ENCODE data around the gene FSTL5.
A peak's percentile ranks its signal among the peaks of the same experiment; 100 is the strongest.

Gene FSTL5

DNA sequence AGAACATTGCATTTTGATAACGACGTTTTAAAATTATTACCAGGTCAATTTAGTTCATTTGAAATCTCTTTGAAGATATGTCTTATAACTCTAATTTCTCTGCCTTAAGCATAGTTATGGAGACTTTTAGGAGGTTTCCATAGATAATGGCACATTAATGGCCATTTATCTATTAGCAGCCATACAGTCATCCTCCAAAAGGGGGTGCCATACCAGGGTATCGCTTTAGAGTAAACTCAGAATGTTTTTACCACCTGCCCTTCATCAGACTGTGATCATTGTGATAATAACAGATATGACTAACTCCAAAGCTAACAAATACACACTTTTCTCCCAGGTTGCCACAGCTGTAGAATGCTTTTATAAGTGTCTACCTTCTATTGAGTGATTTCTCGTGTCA lies 461.5 kb downstream of the FSTL5 start:
- no peak for DNase-seq

DNA sequence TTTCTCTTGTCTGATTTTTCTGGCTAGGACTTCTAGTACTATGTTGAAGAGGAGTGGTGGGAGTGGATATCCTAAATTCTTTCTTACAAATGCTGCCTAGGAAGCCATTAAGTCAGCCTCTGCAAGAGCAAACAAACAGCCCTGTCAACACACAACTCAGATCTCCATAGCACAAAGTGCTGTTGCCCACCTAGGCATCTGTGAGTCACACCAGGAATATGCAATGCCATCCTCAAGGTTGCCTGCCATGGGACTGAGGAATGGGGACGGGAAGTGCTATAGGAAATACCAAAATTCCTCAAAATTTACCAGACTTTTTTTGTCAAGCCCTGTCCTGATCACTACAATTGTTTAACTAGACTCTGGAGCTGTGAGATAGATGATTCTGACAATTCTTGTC lies 466.9 kb downstream of the FSTL5 start:
- no peak for DNase-seq

DNA sequence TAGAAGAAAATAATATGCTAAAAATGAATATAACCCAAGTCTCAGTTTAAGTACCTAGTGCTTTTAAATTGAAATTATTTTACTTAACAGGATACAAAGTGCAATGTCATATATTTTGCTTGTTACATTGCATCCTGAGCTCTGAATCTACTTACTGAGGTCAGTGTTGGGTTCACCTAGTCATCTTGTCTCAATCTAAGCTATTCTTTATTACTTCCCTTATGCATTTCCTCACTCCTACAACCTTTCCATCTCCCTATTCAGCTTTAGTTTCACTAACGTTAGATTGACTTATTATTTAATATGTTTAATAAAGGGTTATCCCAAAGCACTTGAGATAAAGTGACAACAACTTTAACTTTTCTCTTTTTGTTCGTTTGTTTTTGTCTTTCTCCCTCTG lies 483.7 kb downstream of the FSTL5 start:
- DNase-seq, result no peak

DNA sequence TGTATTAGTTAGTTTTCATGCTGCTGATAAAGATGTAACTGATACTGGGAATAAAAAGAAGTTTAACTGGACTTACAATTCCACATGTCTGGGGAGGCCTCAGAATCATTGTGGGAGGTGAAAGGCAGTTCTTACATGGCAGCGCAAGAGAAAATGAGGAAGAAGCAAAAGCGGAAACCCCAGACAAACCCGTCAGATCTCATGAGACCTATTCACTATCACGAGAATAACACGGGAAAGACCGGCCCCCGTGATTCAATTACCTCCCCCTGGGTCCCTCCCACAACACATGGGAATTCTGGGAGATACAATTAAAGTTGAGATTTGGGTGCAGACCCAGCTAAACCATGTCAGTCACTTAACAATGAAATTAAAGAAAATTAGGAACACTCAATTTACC lies 499.1 kb downstream of the FSTL5 start:
- DNase-seq, result peak in 1 of 2 donors; percentile 1

DNA sequence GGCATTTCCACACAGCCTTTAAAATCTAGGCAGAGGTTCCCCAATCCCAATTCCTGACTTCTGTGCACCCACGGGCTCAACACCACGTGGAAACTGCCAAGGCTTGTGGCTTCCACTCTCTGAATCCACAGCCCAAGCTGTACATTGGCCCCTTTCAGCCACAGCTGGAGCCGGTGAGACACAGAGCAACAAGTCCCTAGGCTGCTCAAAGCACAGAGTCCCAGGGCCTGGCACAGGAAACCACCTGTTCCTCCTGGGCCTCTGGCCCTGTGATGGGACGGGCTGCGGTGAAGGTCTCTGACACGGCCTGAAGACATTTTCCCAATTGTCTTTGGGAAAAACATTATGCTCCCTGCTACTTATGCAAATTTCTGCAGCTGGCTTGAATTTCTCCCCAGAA lies 500.0 kb downstream of the FSTL5 start:
- DNase-seq, result no peak

DNA sequence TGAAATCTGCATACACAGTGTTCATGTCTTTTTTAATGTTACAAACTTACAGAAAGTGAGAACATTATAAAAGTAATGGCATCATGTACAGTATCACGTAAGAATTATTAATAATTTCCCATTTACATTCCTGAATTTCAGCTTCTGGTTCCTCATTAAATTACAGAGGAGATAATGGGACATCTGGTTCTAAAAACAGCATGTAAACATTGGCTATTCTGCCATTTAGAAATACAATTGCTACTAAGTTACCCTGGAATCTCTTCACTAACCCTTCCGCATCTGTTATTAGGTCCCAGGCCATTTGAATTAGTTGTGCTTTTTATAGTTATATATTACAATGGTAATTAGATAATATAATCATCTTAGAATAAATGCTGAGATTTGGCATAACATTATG lies 505.1 kb downstream of the FSTL5 start:
- DNase-seq, result no peak

DNA sequence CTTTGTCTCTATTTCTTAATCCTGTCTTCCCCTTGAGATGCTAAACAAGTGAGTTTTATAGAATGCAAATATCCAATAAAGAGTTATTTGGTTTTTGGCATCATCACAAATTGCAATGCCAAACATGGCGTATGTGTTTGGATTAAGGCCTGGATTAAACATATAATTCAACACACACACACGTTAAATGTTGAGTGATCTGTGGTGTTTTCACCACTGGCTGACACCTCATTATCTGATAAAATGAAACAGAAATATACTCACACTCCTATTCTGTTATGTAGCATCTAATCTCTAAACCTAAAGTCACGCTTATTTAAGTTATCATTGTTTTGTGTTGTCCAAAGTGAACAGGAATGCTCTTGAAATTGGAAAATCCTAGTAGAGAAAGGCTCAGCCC lies 506.2 kb downstream of the FSTL5 start:
- no peak for DNase-seq

DNA sequence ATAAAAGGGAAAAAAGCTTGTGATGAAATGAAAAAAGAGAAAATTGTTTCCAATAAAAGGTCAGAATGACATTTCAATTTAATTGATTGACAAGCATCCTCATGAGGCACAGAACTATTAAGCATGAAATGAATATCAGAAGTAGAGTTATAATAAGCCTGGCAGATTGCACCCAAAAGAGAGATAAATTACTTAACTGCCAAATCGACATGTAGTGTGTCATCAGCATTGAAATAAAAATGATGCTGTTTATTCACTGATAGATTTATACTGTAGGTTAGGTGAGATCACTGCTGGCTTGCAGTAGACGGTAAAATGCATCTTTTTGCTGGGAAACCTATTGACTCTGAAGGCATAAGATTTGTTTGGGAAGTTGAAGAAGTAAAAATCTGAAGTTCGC lies 507.2 kb downstream of the FSTL5 start:
- DNase-seq, result no peak

DNA sequence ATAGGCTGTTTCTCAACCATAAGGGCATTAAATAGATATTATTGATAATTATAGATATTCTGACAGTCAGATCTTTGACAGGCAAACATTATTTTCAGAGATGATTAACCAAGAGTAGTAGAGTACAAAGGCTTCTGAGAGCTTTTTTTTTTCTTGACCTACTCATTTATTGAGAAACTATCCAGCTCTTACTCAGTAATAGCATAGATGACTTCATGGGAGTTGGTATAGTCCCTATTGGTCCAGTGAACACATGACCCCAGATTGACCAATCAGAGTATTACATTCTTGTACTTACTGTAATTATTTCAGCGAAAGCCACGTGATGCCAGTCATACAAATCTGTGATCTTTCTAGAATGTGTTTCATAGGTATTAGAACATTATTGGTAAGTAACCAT lies 508.7 kb downstream of the FSTL5 start:
- peak in 1 of 2 donors; percentile 13 for DNase-seq

DNA sequence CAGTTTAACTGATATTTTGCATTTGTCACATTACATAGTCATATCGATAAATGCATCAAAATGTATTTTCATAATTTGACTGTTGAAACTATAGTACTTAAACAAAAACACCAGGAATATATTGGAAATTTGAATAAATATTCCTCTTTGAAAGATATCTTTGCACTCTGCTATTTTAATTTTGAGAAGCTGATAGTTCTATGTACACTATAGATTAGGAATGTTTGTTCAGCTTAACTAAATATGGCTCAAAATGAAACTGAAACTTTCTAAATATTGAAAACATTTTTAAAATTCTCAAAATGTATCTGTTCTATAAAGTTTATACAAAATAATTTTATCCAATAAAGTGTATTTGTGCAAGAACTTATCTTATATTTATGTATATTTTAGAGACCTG lies 510.1 kb downstream of the FSTL5 start:
- DNase-seq, result no peak

DNA sequence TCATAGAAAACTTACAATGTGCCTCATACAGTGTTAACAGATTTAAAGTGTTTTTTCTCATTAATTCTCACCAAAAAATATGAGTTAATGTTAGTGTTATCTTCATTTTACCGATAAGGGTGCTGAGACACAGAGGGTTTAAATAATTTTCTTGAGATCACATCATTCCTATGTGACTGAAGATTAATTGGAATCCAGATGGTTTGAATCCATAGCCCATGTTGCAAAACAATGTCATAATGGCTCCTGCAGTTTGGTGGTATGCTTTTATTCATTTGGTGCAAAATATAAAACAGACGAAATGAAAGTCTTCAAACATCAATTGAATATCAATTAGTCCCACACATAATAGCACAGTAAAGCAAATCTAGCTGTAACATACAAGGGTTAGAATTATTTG lies 512.2 kb downstream of the FSTL5 start:
- DNase-seq, result no peak

DNA sequence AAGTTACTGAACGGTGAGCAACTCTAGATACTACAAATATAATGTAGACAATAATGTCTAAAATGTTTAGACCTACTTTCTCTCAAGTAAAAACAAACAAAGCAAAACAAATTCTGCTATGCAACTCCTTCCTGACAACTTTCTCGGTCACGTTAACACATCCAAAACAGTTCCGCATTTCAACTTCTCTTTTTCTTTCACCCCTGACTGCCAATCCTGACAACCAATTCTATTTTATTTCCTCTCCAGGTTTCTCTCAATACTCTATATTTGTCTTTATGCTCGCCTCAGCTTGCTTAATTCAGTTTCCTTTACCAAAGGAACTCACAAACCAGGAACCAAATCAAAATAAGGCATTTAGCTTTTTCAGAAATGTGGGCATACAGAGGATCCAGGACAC lies 513.0 kb downstream of the FSTL5 start:
- DNase-seq, result peak; percentile 68 to 90

DNA sequence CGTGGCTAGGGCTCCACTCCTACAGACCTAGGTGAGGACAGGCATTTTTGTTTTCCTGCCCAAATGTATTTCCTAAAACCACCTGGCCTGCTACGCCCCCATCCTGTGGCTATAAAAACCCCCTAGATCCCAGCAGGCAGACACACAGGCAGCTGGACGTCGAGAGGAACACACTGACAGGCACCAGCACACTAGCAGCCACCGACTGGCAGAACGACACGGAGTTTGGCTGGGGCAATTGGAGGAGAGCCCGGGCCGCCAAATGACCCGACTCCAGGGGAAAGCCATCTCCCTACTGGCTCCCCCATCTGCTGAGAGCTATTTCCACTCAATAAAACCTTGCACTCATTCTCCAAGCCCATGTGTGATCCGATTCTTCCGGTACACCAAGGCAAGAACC lies 516.0 kb downstream of the FSTL5 start:
- no peak for DNase-seq

DNA sequence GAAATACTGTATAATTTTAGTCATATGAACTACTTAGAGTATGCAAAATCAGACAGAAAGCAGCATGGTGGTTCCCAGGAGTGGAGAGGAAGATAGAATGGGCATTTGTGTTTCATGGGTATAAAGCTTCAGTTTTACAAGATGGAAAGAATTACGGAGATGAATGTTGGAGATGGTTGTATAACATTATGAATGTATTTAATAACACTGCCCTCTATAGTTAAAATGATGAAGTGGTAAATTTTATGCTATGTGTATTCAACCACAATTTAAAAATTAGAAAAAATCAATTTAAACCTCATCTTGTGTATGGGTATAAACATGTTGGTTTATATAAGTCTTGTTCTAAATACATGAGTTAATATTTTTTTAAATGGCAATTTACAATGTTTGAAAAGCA lies 521.1 kb downstream of the FSTL5 start:
- peak in 1 of 2 donors; percentile 17 for DNase-seq

DNA sequence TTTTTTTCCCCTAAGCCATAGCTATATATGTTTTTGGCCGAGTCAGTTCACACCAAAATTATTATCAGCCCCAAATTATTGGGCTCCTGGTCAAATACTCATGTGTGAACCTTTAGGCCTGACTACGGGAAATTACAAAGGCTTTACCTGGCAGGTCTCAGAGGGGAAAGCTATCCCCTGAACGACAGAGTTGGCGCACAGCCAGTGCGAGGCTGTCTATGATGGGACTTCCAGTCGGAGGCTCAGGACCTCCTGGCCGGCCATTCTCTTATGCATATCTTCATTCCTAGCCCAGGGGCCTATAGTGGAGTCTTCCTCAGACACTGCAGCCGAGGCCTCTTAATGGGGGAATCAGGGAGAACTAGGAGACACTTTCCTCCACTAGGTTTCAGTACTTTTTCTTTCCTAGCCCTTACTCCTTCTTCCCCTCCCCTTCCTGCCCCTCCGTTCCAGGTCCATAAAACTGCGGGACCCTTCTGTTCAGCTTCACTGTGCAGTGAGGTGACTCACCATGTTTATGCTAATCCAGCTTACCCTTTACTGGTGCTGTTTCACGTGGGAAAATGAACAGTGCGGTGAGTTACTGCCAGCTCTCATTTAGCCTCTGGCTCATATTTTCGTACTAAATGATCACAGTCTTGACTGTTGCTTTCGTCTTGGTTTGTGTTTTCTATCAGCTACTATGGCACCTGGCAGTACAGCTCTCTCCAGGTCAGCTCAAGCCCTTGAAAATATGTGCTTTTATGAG lies 533.9 kb downstream of the FSTL5 start:
- DNase-seq, result no peak

DNA sequence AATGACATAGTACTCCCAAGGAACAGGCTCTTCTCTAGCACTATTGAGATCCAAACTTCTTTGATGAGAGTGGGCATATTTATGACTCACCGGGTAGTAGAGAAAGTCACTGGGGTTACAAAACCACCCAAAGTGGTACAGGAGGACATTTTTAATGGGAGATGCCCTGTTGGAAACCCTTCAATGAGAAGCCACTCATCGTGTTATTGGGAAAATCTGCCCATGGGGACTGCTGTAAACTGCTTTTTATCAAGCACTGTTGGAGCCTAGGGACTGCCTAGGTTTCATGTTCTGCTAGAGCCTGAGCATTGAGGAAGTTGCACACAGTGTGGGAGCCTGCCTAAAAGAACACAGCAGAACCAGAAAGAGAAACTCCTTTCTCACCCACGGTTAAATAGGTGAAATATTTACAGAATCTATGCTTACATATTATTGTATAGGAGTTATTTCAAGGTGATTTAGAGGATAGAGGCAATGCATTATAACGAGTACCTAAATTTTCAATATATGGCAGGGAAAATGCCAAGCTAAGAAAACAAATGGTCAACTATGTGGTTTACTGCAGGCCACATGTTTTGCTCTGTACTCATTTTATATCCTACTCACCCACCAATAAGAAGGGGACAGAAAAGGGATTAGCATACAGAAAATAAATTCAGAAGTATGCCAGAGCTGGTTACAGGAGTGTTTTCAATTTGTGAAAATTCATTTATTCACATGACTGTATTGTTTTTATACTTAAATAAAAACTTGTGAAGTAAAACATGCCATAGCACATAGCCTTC lies 559.1 kb downstream of the FSTL5 start:
- peak; percentile 21 to 56 for DNase-seq

DNA sequence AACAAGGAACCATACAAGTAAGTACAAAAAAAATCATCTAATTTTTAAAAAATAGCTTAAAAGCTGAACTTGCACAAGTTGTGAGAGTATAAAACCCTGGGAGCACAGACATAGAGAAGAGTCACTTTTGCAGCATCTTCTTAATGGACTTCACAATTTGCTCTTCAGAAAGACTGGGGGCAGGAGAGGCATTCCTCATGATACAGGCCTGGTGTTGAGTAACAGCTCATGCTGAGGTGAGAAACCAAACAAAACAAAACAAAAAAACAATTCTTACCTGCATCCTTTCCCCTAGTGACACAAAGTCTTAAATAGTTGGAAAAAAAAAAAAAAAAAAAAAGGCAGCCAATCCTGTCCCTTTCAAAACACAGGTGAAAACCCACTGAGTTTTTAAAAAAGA lies 562.8 kb downstream of the FSTL5 start:
- no peak for DNase-seq

DNA sequence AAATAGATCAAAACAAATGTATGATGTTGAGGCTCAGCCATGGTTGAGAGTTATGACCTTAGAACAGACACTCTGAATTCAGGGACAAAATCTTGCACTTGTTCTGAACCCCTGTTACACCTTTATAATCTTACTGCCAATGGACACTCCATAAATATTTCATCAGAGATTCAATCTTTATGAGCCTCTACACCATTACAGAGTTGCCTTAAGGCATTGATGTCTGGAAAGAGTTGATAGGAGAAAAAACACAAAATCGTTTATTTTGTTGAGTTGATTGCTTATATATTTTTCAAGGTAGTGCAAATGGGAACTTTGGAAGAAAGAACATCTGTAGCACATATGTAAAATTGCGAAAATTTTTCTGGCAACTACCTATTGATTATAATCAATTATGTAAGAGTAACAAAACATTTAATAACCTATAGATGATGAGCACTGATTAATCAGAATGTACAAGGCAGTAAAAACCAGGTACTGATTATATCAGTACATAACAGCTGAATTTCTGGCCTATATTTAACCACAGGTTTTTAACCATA lies 568.5 kb downstream of the FSTL5 start:
- no peak for DNase-seq

DNA sequence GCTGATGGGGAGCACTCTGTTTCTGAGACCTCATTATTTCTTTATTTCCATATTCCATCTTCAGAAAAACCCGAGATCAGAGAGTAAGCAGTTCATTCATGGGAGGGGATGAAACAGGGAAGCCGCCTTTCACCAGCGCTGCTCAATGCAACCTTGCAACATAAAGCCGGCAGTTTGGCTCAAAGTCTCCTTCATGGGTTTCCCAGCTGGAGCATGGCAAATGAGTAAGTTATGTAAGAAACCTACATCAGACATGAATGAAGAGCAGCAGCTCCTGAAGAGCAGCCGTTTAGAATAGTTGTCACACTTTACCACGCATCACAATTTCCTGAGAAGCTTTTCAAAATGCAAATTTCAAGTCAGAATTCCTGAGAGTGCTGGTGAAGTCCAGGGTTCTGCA lies 578.8 kb downstream of the FSTL5 start:
- DNase-seq, result no peak

DNA sequence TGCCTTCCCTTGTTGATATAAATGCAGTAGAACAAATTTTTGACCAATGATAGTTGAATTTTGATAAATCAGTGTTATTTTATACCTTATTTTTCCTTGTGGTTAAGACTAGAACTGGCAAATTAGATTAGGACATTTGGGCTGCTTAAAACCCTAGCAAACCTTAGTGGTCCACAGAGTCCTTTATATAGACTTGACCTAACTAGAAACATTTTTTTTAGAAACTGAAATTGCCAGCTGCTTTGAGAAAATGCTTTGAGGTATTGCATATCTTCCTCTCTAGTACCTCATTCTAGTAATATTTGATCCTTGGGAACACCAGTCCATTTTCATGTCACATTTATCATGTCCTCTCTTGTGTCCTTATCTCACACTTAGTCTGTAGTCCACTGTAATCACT lies 580.3 kb downstream of the FSTL5 start:
- no peak for DNase-seq

DNA sequence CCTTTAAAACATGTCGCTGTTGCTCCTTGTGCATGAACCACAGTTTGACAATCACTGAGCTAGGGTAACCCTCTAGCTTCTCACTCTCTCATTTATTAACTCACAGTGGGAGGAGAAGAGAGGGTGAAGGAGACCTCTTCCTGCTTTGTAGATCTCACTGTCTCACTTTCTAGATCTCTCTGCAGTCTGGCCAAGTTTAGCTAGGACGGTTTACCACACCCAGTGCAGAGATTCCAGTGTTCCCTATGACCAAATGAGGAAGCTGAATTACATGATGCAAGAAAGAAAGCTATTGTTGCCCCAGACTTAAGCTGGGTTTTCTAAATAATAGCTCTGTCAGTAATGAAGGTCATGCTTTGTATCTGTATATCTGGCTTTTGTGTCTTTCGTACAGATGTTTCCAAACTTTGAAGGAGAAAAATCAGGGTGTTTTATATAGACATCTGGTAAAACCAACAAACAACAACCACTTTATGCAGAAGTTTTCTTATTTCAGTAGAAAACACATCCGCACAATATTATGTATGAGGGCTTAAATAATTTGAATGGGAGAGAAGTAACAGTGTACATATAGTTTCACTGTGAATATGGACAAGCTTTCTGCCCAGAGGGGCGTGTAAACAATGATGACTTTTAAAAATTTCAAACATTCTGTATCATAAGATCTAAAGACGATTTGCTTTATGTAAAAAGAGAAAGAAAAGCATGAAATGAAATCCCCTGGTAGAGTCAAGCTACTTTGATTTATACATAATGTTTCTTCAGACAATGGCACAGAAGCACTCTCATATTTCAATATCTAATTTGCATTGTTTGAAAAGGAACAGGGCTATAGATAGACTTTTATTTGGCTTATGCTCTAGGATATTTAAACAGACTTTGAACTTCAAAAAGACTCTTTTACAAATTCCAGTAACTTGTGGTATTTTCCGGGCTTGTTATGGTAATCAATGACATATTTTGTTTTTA lies 582.3 kb downstream of the FSTL5 start:
- peak; percentile 83 to 89 for DNase-seq

DNA sequence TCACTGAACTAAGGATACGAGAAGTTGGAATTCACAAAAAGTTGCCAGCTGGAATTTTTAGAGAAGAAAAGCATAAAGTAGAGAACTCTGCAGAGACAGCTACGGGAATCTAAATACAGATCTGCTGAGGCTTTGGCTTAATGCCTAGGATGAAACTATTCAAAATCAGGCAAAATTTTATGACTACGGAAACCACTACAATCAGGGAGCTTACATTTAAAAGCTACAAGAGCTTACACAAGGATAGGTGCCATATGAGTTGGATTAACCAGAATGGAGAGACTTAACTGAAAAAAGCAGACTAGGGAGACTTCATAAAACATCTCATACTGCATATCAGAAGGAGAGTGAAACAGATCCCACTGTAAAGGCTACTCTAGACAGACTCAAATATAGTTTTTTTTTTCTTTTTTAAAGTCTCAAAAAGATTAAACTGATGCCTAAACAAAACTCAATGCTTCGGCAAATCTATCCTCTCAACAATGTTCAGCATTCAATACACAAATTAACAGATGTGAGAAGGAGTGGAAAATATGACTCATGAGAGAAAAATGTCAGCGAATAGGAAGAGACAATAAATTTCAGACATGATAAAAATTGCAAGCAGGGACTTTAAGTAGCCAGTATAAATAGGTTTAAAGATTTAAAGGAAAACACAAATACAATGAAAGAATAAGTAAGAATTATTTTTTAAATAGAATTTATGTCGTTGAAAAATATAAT lies 586.1 kb downstream of the FSTL5 start:
- no peak for DNase-seq
